GM18519 (cell line): ENCODE results near the gene SLC7A8.

Source experiments
- ATAC-seq: cut with Tn5 transposase; IDR thresholded peaks from one replicate; pipeline ENCODE4 v1.9.1; 2021; ENCODE audit warnings: mild to moderate bottlenecking, moderate library complexity; ENCODE audit not compliant: unreplicated experiment, low FRiP score

The SLC7A8 gene

GRCh38 chr14:23137192-23137812, 46.2 kb downstream of the SLC7A8 start:
- ATAC-seq, result no peak

- ATAC-seq, result no peak
These were observed 46.8 kb downstream of the SLC7A8 start for GRCh38 chr14:23136566-23137133.

GRCh38 chr14:23132970-23133369, 50.5 kb downstream of the SLC7A8 start:
- ATAC-seq, result no peak

- ATAC-seq, result no peak
These were observed 52.0 kb downstream of the SLC7A8 start for GRCh38 chr14:23131482-23131881.

GRCh38 chr14:23130871-23131270, 52.6 kb downstream of the SLC7A8 start:
- no peak for ATAC-seq

- ATAC-seq, result no peak
These were observed 53.6 kb downstream of the SLC7A8 start for GRCh38 chr14:23129759-23130316.

- no peak for ATAC-seq
These were observed 54.3 kb downstream of the SLC7A8 start for GRCh38 chr14:23128969-23129758.

- ATAC-seq, result no peak
These were observed 55.6 kb downstream of the SLC7A8 start for GRCh38 chr14:23127861-23128260.

GRCh38 chr14:23126548-23127278, 56.7 kb downstream of the SLC7A8 start:
- no peak for ATAC-seq

GRCh38 chr14:23125933-23126524, 57.4 kb downstream of the SLC7A8 start:
- no peak for ATAC-seq

GRCh38 chr14:23125011-23125410, 58.4 kb downstream of the SLC7A8 start:
- ATAC-seq, result no peak

- ATAC-seq, result no peak
These were observed 59.0 kb downstream of the SLC7A8 start for GRCh38 chr14:23124337-23124954.

GRCh38 chr14:23123419-23123818, 60.0 kb downstream of the SLC7A8 start:
- no peak for ATAC-seq

- ATAC-seq, result no peak
These were observed 61.4 kb downstream of the SLC7A8 start for GRCh38 chr14:23122086-23122485.

GRCh38 chr14:23121361-23121771, 62.1 kb downstream of the SLC7A8 start:
- ATAC-seq, result no peak

- no peak for ATAC-seq
These were observed 62.8 kb downstream of the SLC7A8 start for GRCh38 chr14:23120541-23121251.

- no peak for ATAC-seq
These were observed 63.8 kb downstream of the SLC7A8 start for GRCh38 chr14:23119363-23120327.
